Measurements from ENCODE around the gene MROH2A.
"Not testable (repeated sequence)": the region's sequence is repeated elsewhere in the genome, so short reads cannot be mapped to it uniquely, and the experiment has no call there.

The MROH2A gene

GRCh38 chr2:233778030-233778429 is at the start of gene MROH2A:
Gene MROH2A (plus strand): TSS chr2:233778330. CDS start chr2:233779359, 1,029 bp downstream.
- no peaks in the 10 kb centered on the region for H3K9me2 ChIP-seq (replicated peaks; ENCODE audit: low read depth, low read length)
- no peaks in the 10 kb centered on the region for H3K4me1 ChIP-seq (ENCODE audit: insufficient read depth, low read length, poor library complexity, severe bottlenecking)
- no peak within 1 kb of the TSS for H2AFZ ChIP-seq (ENCODE audit: low read length)
- TF ChIP-seq CTCF (conservative IDR thresholded peaks at IDR 0.05; ENCODE audit: low read length) = no peak
- TF ChIP-seq EZH2phosphoT487 (IDR thresholded peaks at IDR 0.05; ENCODE audit: borderline replicate concordance) = no peak
- H3K9ac ChIP-seq (ENCODE audit: low read depth, low read length, poor library complexity, severe bottlenecking) = no peak within 1 kb of the TSS
- H3K9me3 ChIP-seq (ENCODE audit: insufficient read depth, low read depth, low read length) = no peaks in the 10 kb centered on the region
- H4K20me1 ChIP-seq (ENCODE audit: insufficient read depth, low read length, poor library complexity, severe bottlenecking) = no peaks in the 10 kb centered on the region
- H3K36me3 ChIP-seq (ENCODE audit: insufficient read depth, low read length) = no peaks in the 10 kb centered on the region
- no peaks in the 10 kb centered on the region for H3K27me3 ChIP-seq (ENCODE audit: insufficient read depth, low read length, poor library complexity, severe bottlenecking)
- H3K79me2 ChIP-seq (ENCODE audit: insufficient read depth, low read length) = no peaks in the 10 kb centered on the region
- no peak within 1 kb of the TSS for H3K4me2 ChIP-seq (ENCODE audit: low read depth, low read length, poor library complexity, severe bottlenecking)
- H3F3A ChIP-seq (ENCODE audit: low read depth) = no peaks in the 10 kb centered on the region
- H3K4me3 ChIP-seq (ENCODE audit: low read length, poor library complexity, severe bottlenecking) = no peak within 1 kb of the TSS

- no peaks in the 10 kb centered on the region for H3K9me2 ChIP-seq (replicated peaks; ENCODE audit: low read depth, low read length)
- no peaks in the 10 kb centered on the region for H3K79me2 ChIP-seq (ENCODE audit: insufficient read depth, low read length)
- H4K20me1 ChIP-seq (ENCODE audit: insufficient read depth, low read length, poor library complexity, severe bottlenecking) = no peaks in the 10 kb centered on the region
- no peaks in the 10 kb centered on the region for H3K27me3 ChIP-seq (ENCODE audit: insufficient read depth, low read length, poor library complexity, severe bottlenecking)
- no peaks in the 10 kb centered on the region for H3K4me1 ChIP-seq (ENCODE audit: insufficient read depth, low read length, poor library complexity, severe bottlenecking)
- TF ChIP-seq EZH2phosphoT487 (IDR thresholded peaks at IDR 0.05; ENCODE audit: borderline replicate concordance) = no peak
- no peaks in the 10 kb centered on the region for H3K36me3 ChIP-seq (ENCODE audit: insufficient read depth, low read length)
- H2AFZ ChIP-seq (ENCODE audit: low read length) = no peak within 1 kb of the TSS
- no peaks in the 10 kb centered on the region for H3F3A ChIP-seq (ENCODE audit: low read depth)
- H3K4me3 ChIP-seq (ENCODE audit: low read length, poor library complexity, severe bottlenecking) = no peak within 1 kb of the TSS
- no peaks in the 10 kb centered on the region for H3K9me3 ChIP-seq (ENCODE audit: insufficient read depth, low read depth, low read length)
- no peak within 1 kb of the TSS for H3K4me2 ChIP-seq (ENCODE audit: low read depth, low read length, poor library complexity, severe bottlenecking)
- no peak within 1 kb of the TSS for H3K9ac ChIP-seq (ENCODE audit: low read depth, low read length, poor library complexity, severe bottlenecking)
Measured at GRCh38 chr2:233728723-233729301, 49.3 kb upstream of the MROH2A start, which contains the start of gene UGT1A3. Gene UGT1A3 (plus strand): TSS chr2:233729042. CDS start chr2:233729127, 85 bp downstream.

- H2AFZ ChIP-seq (ENCODE audit: low read length); H3K4me2 ChIP-seq (ENCODE audit: low read depth, low read length, poor library complexity, severe bottlenecking); H3K4me1 ChIP-seq (ENCODE audit: insufficient read depth, low read length, poor library complexity, severe bottlenecking); H3K4me3 ChIP-seq (ENCODE audit: low read length, poor library complexity, severe bottlenecking); H4K20me1 ChIP-seq (ENCODE audit: insufficient read depth, low read length, poor library complexity, severe bottlenecking); H3K9me3 ChIP-seq (ENCODE audit: insufficient read depth, low read depth, low read length); H3K79me2 ChIP-seq (ENCODE audit: insufficient read depth, low read length); H3K27me3 ChIP-seq (ENCODE audit: insufficient read depth, low read length, poor library complexity, severe bottlenecking); H3K9me2 ChIP-seq (replicated peaks; ENCODE audit: low read depth, low read length); H3K9ac ChIP-seq (ENCODE audit: low read depth, low read length, poor library complexity, severe bottlenecking); H3K36me3 ChIP-seq (ENCODE audit: insufficient read depth, low read length); H3F3A ChIP-seq (ENCODE audit: low read depth): not testable (repeated sequence)
Measured at GRCh38 chr2:233736868-233737653, 41.1 kb upstream of the MROH2A start.

- H3K9me2 ChIP-seq (replicated peaks; ENCODE audit: low read depth, low read length) = no peaks in the 10 kb centered on the region
Measured at GRCh38 chr2:233740870-233741269, 37.3 kb upstream of the MROH2A start.

More at GRCh38 chr2:233740870-233741269, 37.3 kb upstream of the MROH2A start:
- Histone ChIP-seq H3F3A (ENCODE audit: low read depth) (no peaks in the 10 kb centered on the region), H4K20me1 (ENCODE audit: insufficient read depth, low read length, poor library complexity, severe bottlenecking) (no peaks in the 10 kb centered on the region), H3K4me2 (ENCODE audit: low read depth, low read length, poor library complexity, severe bottlenecking) (no peak overlapping the region), H3K27me3 (ENCODE audit: insufficient read depth, low read length, poor library complexity, severe bottlenecking) (no peaks in the 10 kb centered on the region), H3K36me3 (ENCODE audit: insufficient read depth, low read length) (no peaks in the 10 kb centered on the region), H2AFZ (ENCODE audit: low read length) (no peak overlapping the region), H3K4me3 (ENCODE audit: low read length, poor library complexity, severe bottlenecking) (no peak overlapping the region), H3K79me2 (ENCODE audit: insufficient read depth, low read length) (no peaks in the 10 kb centered on the region), H3K9ac (ENCODE audit: low read depth, low read length, poor library complexity, severe bottlenecking) (no peak overlapping the region), H3K9me3 (ENCODE audit: insufficient read depth, low read depth, low read length) (no peaks in the 10 kb centered on the region), H3K4me1 (ENCODE audit: insufficient read depth, low read length, poor library complexity, severe bottlenecking) (no peaks in the 10 kb centered on the region)
- no peak for TF ChIP-seq EZH2phosphoT487 (IDR thresholded peaks at IDR 0.05; ENCODE audit: borderline replicate concordance)
- no peak for TF ChIP-seq CTCF (conservative IDR thresholded peaks at IDR 0.05; ENCODE audit: low read length)
